Kidney glomerular epithelial cell (primary cell): Measurements from ENCODE around the gene CCDC88A.
A peak's percentile ranks its signal among the peaks of the same experiment; 100 is the strongest.
"Not testable (repeated sequence)": the region's sequence is repeated elsewhere in the genome, so short reads cannot be mapped to it uniquely, and the experiment has no call there.

Experiments used
- DNase-seq: peaks from one replicate; lab custom pipeline; 2025; lab: John Stamatoyannopoulos, UW

Gene CCDC88A

DNA sequence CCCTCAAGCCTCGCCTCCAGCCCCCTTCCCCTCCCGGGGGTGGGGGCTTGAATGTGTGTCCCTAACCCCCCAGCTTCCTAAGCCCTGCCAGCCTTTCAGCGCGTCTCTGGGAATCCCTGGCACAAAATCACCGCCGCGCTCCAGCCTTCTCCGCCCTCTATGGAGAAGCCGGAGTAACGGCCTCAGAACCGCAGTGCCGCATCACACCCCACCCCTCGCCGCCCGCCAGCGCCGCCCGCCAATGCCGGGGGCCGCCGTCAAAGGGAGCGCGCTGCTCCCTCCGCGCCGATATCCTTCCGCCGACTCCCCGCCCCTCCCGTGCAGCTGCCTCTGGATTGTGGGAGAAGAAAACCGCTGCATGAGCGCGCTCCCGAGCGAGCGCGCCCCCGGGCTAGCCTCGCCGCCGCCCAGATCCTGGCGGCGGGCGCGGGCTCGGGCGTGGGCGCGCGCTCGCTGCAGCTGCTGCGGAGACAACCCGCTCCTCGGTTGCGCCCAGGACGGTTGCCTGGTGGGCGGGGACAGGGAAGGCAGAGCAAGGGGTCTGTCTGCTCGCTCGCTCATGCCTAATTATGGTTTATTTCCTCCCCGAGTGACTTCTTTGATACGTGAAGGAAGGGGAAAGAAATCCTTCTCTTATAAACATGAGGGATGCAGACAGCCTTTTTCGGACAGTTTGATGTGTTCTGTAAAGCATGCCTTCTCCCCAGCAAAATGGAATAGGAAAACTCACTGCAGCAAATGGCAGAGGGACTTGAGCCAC, at the start of gene CCDC88A:
CCDC88A (minus strand) TSS at position 178 of the 760 bp plus-strand sequence. CDS start 777 bp downstream, outside the sequence.
- DNase-seq = peak; percentile 91

DNA sequence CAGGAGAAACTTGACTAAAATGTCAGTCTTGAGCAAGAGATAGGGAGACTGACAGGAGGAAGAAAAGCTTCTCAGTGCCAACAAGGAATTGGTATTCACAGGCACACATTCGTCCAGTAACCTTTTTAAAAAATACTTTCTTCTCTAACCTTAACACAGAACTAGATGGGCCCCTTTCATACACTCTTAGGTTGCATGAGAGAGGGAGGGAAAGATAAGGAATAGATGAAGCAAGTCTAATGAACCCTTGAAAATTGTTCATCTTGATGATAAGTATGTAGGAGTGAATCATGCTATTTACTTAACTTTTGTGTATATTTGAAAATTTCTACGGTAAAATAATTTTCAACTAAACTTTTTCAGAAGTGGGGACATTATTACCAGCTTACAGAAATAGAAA, 42.0 kb upstream of the CCDC88A start:
- DNase-seq = no peak

GRCh38 chr2:55460562-55460961, 40.9 kb upstream of the CCDC88A start:
- no peak for DNase-seq

DNA sequence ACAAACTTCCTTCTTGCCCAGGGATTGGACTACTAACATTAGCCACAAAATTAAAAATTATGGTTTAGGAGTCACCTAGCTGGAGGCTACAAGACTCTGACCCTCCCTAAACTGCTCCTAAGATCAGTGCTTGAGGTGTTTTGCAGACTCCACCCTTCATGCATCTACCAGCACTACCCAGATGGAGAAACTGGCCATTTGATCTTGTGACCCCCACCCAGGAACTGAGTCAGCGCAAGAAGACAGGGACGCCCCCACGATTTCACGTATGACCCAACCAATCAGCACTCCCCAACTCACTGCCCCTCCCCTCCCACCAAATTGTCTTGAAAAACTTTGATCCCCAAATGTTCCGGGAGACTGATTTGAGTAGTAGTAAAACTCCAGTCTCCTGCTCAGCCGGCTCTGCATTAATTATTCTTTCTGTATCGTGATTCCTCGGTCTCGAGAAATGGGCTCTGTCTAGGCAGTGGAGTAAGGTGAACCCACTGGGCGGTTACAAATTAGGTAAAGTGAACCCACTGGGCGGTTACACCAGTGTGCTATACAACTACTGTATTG, 40.1 kb upstream of the CCDC88A start:
- no peak for DNase-seq

GRCh38 chr2:55459279-55459678, 39.6 kb upstream of the CCDC88A start:
- no peak for DNase-seq

GRCh38 chr2:55454121-55454520, 34.5 kb upstream of the CCDC88A start:
- DNase-seq = no peak

DNA sequence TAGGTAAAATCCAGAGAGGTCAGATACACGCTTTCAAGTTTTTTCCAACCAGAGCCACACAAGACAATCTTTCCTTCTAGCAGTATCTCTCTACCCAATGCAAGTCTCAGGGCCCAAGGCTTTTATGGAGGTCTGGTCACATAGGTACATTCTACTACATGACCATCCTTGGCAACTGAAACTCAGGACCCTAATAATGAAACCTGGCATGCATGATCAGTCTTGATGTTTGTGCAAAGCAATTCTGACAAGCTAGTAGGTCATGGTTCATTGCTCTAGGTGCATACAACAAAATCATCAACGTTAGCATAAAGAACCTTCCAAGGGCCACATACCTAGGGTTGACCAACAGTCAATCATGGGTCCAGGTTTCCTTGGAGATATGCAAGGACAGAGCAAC, 33.2 kb upstream of the CCDC88A start:
- no peak for DNase-seq

- DNase-seq = no peak
These were observed 32.0 kb upstream of the CCDC88A start for GRCh38 chr2:55451699-55452098.

DNA sequence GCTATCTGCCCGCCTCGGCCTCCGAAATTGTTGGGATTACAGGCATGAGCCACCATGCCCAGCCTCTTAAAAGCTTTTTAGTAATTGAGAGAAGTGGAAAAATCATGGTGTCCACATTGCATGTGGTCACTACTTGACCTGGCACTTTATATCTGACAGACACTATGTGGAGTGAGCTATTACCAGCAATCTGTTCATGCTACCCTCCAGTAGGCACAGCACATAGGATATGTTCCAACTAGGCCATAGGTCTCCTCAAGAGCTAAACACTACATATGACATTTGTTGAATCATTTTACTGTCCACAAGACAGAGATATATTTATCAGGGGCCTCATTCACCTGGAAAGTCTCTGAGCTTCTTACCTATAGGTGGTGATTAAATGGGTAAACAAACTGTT, 30.4 kb upstream of the CCDC88A start:
- DNase-seq = not testable (repeated sequence)

GRCh38 chr2:55442045-55442760, 22.5 kb upstream of the CCDC88A start:
- not testable (repeated sequence) for DNase-seq

GRCh38 chr2:55441280-55441892, 21.7 kb upstream of the CCDC88A start:
- no peak for DNase-seq

- DNase-seq = no peak
These were observed 19.4 kb upstream of the CCDC88A start for GRCh38 chr2:55439101-55439397.

- DNase-seq = no peak
These were observed 18.9 kb upstream of the CCDC88A start for GRCh38 chr2:55438391-55439100.

DNA sequence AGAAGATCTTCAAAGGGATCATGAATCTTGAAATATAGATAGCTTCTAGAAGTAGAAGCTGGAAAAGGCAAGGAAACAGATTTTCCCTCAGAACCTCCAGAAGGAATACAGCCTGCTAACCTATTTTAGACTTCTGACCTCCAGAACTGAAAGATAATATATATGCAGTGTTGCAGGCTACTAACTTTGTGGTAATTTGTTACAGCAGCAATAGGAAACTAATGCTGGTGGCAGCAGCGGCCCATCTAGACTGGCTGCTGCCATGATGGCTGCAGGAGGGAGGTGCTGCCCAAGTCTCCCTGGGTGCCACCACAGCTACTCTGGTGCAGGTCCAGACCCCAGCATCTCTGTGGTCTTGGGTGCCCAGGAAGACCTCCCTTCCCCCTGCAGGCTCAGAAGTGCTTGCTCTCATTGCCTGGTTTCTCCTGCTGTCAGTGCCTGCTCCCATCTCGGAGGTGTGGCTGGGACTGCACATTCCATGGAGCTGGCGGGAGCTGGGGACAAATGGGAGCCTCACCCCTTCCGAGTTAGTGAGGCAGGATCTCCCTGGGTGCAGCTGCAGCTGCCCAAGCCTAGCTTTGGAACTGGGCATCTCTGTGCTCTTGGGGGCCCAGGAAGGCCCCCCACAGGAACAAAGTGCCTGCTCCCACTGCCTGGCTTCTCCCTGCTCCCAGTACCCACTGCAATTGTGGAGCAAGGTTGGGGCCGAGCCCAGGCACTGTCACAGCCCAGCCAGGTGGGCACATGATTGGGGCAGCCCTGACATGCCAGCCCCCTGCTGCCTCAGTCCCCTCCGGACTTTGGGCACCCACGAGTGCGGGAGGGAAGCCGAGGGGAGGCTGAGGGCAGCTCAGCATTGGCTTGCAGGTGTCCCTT, 18.1 kb upstream of the CCDC88A start:
- no peak for DNase-seq

DNA sequence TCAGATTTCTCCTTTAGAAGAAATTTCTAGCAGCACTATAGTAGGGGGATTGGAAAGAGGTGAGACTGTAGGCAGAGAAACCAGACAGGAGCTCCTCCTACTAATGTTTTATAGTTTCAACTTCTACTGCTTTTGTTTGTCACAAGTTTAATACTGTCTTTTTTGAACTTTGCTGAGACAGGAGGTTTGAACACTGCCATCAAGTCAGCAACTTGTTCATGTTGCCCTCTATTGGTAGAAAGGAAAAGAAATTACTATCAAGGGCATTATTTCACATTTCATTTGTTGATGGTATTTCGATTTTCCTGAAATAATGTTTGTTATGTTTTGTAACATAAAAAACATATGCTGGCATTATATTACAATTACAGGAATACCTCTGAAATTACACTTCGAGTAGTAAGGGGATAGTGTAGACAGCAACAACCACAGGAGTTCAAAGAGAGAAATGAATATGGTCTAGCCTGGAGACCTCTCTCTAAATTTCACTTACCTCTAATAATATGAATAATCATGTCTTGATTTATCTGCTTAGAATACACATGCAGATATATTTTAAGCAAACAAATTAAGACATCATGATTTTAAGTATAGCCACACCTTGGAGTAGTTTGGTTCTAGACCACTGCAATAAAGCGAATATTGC, 12.4 kb upstream of the CCDC88A start:
- DNase-seq = peak; percentile 65

- no peak for DNase-seq
These were observed 10.7 kb upstream of the CCDC88A start for GRCh38 chr2:55430211-55430975.

GRCh38 chr2:55428258-55428657, 8.6 kb upstream of the CCDC88A start:
- DNase-seq = no peak

DNA sequence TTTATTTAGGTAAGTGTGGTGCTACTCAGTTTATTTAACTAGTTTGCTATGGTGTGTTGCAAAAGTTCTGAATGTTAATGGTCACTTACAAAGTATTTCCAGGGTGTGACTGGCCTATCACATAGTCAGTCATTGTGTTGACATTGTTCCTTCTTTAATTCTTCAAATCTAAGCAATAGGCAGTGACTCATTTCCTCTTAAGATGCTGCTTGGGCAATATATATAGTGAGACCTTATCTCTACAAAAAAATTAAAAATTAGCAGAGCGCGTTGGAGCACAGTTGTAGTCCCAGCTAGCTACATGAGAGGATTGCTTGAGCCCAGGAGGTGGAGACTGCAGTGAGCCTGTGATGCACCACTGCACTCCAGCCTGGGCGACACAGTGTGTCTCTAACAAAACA, 5.8 kb upstream of the CCDC88A start:
- peak; percentile 8 for DNase-seq

DNA sequence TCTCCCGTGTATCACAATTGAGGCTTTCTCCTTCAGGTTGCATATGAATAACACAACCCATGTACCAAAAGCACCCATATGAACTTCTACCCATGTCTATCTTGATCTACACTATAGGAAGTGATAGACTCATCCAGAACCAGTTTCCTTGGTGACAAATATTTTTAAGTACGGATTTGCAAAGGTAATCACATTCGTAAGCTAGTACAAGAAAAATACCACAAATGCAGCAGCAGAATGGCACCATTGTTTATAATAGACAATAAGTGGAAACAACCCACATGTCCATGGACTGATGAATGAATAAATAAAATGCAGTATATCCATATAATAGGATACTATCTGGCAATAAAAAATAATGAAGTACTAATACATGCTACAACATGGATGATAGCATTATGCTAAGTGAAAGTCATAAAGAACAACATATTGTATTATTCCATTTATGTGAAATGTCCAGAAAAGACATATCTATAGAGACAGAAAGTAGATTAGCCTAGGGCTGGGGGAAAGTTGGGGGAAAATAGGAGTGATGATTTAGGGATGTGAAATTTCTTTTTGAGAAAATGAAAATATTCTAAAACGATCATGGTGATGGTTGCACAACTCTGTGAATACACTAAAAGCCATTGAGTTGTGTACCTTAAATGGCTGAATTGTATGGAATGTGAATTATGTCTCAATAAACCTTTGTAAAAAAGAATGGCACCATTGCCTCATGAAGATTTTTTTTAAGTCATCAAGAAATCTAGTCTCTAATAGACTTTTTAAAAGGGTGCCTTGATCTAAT, 3.4 kb upstream of the CCDC88A start:
- DNase-seq = no peak
